C4-2B (cell line): Measurements from ENCODE around the gene MFNG.

ENCODE experiments used
- CTCF ChIP-seq: fragments of 450-650 bp; conservative IDR thresholded peaks from 2 replicates; pipeline ENCODE4 v1.5.1; 2017; ENCODE audit warnings: mild to moderate bottlenecking
- ZFX ChIP-seq: fragments of 450-650 bp; IDR thresholded peaks from 2 replicates; pipeline ENCODE4 v1.6.1; 2017

DNA sequence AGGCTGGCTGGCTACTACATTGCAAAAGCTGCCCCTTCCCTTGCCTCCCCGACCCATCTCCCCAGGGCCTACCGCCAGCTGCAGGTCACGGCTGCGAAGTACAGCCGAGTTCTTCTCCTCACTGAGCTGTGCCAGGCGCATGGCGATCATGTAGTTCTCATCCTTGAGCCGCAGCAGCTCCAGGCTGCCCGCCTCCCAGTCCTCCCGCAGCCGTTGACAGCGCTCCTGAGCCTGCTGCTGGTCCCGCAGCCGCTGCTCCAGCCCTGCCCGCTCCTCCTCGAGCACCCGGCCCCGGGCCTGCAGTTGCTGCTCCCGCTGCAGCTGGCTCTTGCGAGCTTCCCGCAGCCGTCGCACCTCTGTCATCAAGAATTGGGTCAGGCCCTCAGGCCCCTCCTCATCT, 29.7 kb upstream of the MFNG start:
- TF ChIP-seq CTCF (no peak), ZFX (no peak)
